Measurements from ENCODE around the gene ADAR. TPM values are rescaled to one million over a fixed set of nuclear protein-coding genes. Genes with fewer than 3 reads are reported as not detected.
A peak's percentile ranks its signal among the peaks of the same experiment; 100 is the strongest.

Gene ADAR
- polyA plus RNA-seq, 3 donors, result 24.2 to 39.6 (median 39.4) TPM

- WGBS, 3 donors, result 79 to 93% (median 84%) methylated on average over 5 of the region's 5 CpGs
These were observed 11.4 kb upstream of the ADAR start for GRCh38 chr1:154619181-154619948.

DNA sequence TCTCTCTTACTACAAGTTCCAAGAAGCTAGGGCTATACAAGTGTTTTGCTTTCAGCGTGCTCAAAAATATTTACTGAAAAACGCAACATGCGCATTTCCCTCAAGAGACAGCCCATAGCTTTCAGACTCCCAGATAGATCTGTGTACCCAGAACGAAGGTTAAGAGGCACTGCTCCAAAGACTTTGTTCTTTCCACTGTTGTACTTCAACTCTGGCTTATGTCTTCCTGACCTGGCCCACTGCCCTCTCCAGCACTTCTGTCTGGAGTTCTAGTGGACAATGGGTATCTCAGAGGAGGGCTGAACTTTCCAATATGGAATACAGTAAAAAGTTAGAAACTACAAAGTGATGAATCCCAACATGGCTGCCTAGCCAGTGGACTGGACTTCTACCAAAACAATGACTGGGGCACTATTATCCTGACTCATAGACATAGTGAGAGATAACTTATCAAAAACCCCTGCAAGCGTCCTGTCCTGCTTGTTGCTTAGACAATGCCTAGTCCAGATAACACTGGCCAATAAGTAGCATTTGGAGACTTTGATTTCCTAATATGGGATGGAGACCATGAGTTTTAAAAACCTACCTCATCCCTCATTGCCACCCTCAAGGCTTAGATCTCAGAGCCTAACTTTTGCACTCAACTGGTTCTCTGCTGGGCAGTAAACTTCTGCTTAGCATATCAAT is 8.8 kb upstream of the ADAR start:
- 76 to 90% (median 88%) methylated on average over 5 of the region's 5 CpGs for WGBS, 3 donors

More at GRCh38 chr1:154619181-154619948, 11.4 kb upstream of the ADAR start:
- no peak overlapping the region for H3K27ac ChIP-seq (ENCODE audit: low read depth, low read length)

DNA sequence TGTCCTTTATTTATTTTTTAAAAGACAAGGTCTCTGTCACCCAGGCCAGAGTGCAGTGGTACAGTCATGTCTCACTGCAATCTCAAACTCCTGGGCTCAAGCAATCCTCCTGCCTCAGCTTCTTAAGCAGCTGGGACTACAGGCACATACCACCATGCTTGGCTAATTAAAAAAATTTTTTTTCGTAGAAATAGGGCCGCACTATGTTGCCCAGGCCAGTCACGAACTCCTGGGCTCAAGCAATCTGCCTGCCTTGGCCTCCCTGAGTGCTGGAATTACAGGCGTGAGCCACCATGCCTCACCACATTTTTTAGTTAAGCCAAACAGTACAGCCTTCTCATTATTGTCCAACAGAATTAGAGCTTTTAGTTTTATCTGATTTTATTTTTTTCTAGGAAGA is 7.4 kb upstream of the ADAR start:
- no peak overlapping the region for H3K27ac ChIP-seq (ENCODE audit: low read depth, low read length)
- 89 to 99% (median 94%) methylated on average over 4 of the region's 4 CpGs for WGBS, 3 donors

More for the DNA sequence above, 8.8 kb upstream of the ADAR start:
- no peak overlapping the region for H3K27ac ChIP-seq (ENCODE audit: low read depth, low read length)

GRCh38 chr1:154614901-154615300 is 6.9 kb upstream of the ADAR start:
- WGBS, 3 donors, result 79 to 82% (median 81%) methylated on average over 6 of the region's 6 CpGs

GRCh38 chr1:154614247-154614646 is 6.3 kb upstream of the ADAR start:
- no peak overlapping the region for H3K27ac ChIP-seq (ENCODE audit: low read depth, low read length)
- WGBS, 3 donors, result 95 to 98% (median 97%) methylated on average over 4 of the region's 4 CpGs

More at GRCh38 chr1:154614901-154615300, 6.9 kb upstream of the ADAR start:
- H3K27ac ChIP-seq (ENCODE audit: low read depth, low read length), result no peak overlapping the region

GRCh38 chr1:154611150-154611862 is 3.3 kb upstream of the ADAR start:
- H3K27ac ChIP-seq (ENCODE audit: low read depth, low read length), result no peak overlapping the region
- WGBS, 3 donors, result 48 to 70% (median 54%) methylated on average over 10 of the region's 10 CpGs

GRCh38 chr1:154609398-154610380 is 1.7 kb upstream of the ADAR start:
- WGBS, 3 donors, result 59 to 76% (median 62%) methylated on average over 12 of the region's 12 CpGs
- no peak overlapping the region for H3K27ac ChIP-seq (ENCODE audit: low read depth, low read length)

DNA sequence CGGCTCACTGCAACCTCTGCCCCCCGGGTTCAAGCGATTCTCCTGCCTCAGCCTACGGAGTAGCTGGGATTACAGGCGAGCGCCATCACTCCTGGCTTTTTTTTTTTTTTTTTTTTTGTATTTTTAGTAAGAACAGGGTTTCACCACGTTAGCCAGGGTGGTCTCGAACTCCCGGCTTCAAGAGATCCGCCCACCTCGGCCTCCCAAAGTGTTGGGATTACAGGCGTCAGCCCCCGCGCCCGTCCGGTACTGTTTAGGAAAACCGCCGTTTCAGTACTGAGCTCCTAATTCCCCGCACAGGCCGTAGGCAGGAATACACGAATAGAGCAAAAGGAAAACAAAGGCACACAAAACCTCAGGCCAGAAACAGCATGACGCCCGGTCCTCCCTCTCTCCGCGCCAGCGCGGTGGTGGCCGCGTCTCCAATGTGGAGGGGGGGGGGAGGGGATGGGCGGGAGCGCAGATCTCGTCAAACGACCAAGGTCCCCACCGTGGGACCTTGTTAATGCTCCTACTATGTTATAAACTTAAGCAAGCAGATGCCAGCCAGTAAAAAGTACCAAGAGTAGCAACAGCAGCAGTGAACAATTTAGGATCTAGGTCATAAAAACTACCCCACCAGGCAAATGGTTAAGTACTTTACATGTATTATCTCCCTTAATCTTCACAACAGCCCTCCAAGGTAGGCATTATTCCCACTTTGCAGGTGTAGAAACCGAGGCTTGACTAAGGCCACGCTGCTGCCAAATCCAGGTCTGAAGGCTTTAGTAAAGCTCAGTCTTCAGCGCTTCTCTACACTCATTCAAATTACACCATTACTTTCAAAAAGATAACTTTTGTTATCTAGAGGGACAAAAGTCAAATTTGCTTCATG is 648 bp upstream of the ADAR start:
- 4 to 6% (median 5%) methylated on average over 33 to 34 of the region's 37 CpGs for WGBS, 3 donors

GRCh38 chr1:154607106-154607608 is 829 bp downstream of the ADAR start:
- no peak overlapping the region for H3K27ac ChIP-seq (ENCODE audit: low read depth, low read length)
- WGBS, 3 donors, result 4 to 9% (median 7%) methylated on average over 11 of the region's 11 CpGs

More for the DNA sequence above, 648 bp upstream of the ADAR start:
- H3K27ac ChIP-seq (ENCODE audit: low read depth, low read length), result peak overlapping the region; percentile 9

GRCh38 chr1:154605534-154605933 is 2.5 kb downstream of the ADAR start:
- no peak overlapping the region for H3K27ac ChIP-seq (ENCODE audit: low read depth, low read length)
- 55 to 82% (median 79%) methylated on average over 2 of the region's 2 CpGs for WGBS, 3 donors

GRCh38 chr1:154603317-154603716 is 4.7 kb downstream of the ADAR start:
- H3K27ac ChIP-seq (ENCODE audit: low read depth, low read length), result no peak overlapping the region
- 54 to 61% (median 55%) methylated on average over 2 of the region's 2 CpGs for WGBS, 3 donors

- 77 to 79% (median 77%) methylated on average over 3 of the region's 3 CpGs for WGBS, 3 donors
- no peak overlapping the region for H3K27ac ChIP-seq (ENCODE audit: low read depth, low read length)
These were observed 8.3 kb downstream of the ADAR start for GRCh38 chr1:154599658-154600057.

- WGBS, 3 donors, result 62 to 82% (median 75%) methylated on average over 3 of the region's 3 CpGs
- no peak overlapping the region for H3K27ac ChIP-seq (ENCODE audit: low read depth, low read length)
These were observed 8.9 kb downstream of the ADAR start for GRCh38 chr1:154598871-154599635.

- 76 to 91% (median 89%) methylated on average over 1 of the region's 1 CpG for WGBS, 3 donors
- H3K27ac ChIP-seq (ENCODE audit: low read depth, low read length), result no peak overlapping the region
These were observed 12.4 kb downstream of the ADAR start for GRCh38 chr1:154595621-154596020.

GRCh38 chr1:154594811-154595210 is 13.2 kb downstream of the ADAR start:
- H3K27ac ChIP-seq (ENCODE audit: low read depth, low read length), result no peak overlapping the region
- 87 to 88% (median 88%) methylated on average over 7 of the region's 7 CpGs for WGBS, 3 donors

- H3K27ac ChIP-seq (ENCODE audit: low read depth, low read length), result no peak overlapping the region
These were observed 14.6 kb downstream of the ADAR start for GRCh38 chr1:154593390-154593789.
